ENCODE measurements around the gene CORO1C.

The CORO1C gene

GRCh38 chr12:108642899-108643654 lies 88.2 kb downstream of the CORO1C start:
- Histone ChIP-seq H3K27ac (ENCODE audit: low read depth in 2 of 2, low read length in 2 of 2) (no peak overlapping the region), H3K36me3 (ENCODE audit: control insufficient read depth in 2 of 2, insufficient read depth in 2 of 2, low read length in 2 of 2) (peaks cover 17 to 27% of the 10 kb centered on the region in 2 donors), H3K9ac (ENCODE audit: low read depth in 1 of 2, low read length in 2 of 2) (no peak overlapping the region), H3K4me1 (ENCODE audit: control insufficient read depth in 2 of 2, insufficient read depth in 2 of 2, low read length in 2 of 2) (peaks cover 1 to 6% of the 10 kb centered on the region in 2 donors), H3K4me3 (ENCODE audit: low read length in 2 of 2) (no peak overlapping the region), H3K27me3 (ENCODE audit: control insufficient read depth in 2 of 2, insufficient read depth in 2 of 2, low read length in 2 of 2) (no peaks in the 10 kb centered on the region), H3K9me3 (ENCODE audit: control insufficient read depth in 2 of 2, low read length in 2 of 2) (no peaks in the 10 kb centered on the region)

GRCh38 chr12:108642269-108642870 lies 88.9 kb downstream of the CORO1C start:
- no peaks in the 10 kb centered on the region for H3K9me3 ChIP-seq (ENCODE audit: control insufficient read depth in 2 of 2, low read length in 2 of 2)
- no peak overlapping the region for H3K9ac ChIP-seq (ENCODE audit: low read depth in 1 of 2, low read length in 2 of 2)
- H3K4me3 ChIP-seq (ENCODE audit: low read length in 2 of 2) = no peak overlapping the region
- peaks cover 11 to 20% of the 10 kb centered on the region in 2 donors for H3K36me3 ChIP-seq (ENCODE audit: control insufficient read depth in 2 of 2, insufficient read depth in 2 of 2, low read length in 2 of 2)
- H3K4me1 ChIP-seq (ENCODE audit: control insufficient read depth in 2 of 2, insufficient read depth in 2 of 2, low read length in 2 of 2) = peaks cover 6% of the 10 kb centered on the region in 2 donors
- H3K27me3 ChIP-seq (ENCODE audit: control insufficient read depth in 2 of 2, insufficient read depth in 2 of 2, low read length in 2 of 2) = no peaks in the 10 kb centered on the region
- peak overlapping the region; percentile 26 to 35 for H3K27ac ChIP-seq (ENCODE audit: low read depth in 2 of 2, low read length in 2 of 2)

- Histone ChIP-seq H3K4me3 (ENCODE audit: low read length in 2 of 2) (no peak overlapping the region), H3K9ac (ENCODE audit: low read depth in 1 of 2, low read length in 2 of 2) (no peak overlapping the region), H3K9me3 (ENCODE audit: control insufficient read depth in 2 of 2, low read length in 2 of 2) (no peaks in the 10 kb centered on the region), H3K36me3 (ENCODE audit: control insufficient read depth in 2 of 2, insufficient read depth in 2 of 2, low read length in 2 of 2) (peaks cover 9 to 17% of the 10 kb centered on the region in 2 donors), H3K27me3 (ENCODE audit: control insufficient read depth in 2 of 2, insufficient read depth in 2 of 2, low read length in 2 of 2) (no peaks in the 10 kb centered on the region), H3K4me1 (ENCODE audit: control insufficient read depth in 2 of 2, insufficient read depth in 2 of 2, low read length in 2 of 2) (peaks cover 6% of the 10 kb centered on the region in 2 donors), H3K27ac (ENCODE audit: low read depth in 2 of 2, low read length in 2 of 2) (peak overlapping the region; percentile 26 to 27)
These were observed 89.7 kb downstream of the CORO1C start for GRCh38 chr12:108641446-108642268.

GRCh38 chr12:108640802-108641445 lies 90.4 kb downstream of the CORO1C start:
- Histone ChIP-seq H3K27me3 (ENCODE audit: control insufficient read depth in 2 of 2, insufficient read depth in 2 of 2, low read length in 2 of 2) (no peaks in the 10 kb centered on the region), H3K36me3 (ENCODE audit: control insufficient read depth in 2 of 2, insufficient read depth in 2 of 2, low read length in 2 of 2) (peaks cover 6 to 11% of the 10 kb centered on the region in 2 donors), H3K27ac (ENCODE audit: low read depth in 2 of 2, low read length in 2 of 2) (peak overlapping the region in 1 of 2 donors; percentile 27), H3K9ac (ENCODE audit: low read depth in 1 of 2, low read length in 2 of 2) (no peak overlapping the region), H3K4me3 (ENCODE audit: low read length in 2 of 2) (no peak overlapping the region), H3K4me1 (ENCODE audit: control insufficient read depth in 2 of 2, insufficient read depth in 2 of 2, low read length in 2 of 2) (peaks cover 9 to 12% of the 10 kb centered on the region in 2 donors), H3K9me3 (ENCODE audit: control insufficient read depth in 2 of 2, low read length in 2 of 2) (no peaks in the 10 kb centered on the region)

DNA sequence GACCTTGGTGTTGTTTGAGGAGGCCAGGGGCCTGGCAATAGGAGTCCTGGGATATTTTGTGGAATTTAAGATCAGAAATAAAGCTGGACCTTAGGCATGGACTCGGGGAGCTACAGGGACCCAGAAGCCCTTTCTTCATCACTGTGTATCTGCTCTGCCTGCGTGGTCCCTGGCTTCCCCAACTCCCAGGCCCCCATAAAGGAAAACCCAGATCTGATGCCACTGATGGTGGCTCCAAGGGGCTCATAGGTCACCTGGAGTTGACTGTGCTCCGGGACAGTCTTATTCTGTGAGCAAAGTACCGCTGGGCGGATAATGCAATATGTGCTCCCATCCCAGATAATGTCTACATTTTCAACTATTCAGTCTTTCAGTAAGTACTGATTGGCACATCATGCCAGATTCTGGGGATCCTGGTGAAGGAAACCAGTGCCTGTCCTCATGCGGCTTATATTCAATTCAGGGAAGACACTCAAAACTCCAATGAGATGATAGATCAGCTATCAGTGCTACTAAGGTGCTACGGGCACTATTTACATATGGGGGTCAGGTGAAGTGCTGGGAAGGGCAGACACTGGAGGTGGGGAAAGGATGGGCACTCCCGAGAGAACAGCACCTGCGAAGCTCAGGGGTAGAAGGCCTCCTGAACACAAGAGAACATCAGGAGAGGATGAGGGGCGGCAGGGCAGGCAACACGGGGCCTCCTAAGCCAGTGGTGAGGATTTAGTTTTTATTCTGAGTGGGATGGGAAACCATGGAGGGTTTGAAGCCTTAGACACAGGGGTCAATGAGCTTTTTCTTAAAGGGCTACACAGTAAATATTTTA lies 92.1 kb downstream of the CORO1C start:
- Histone ChIP-seq H3K27me3 (ENCODE audit: control insufficient read depth in 2 of 2, insufficient read depth in 2 of 2, low read length in 2 of 2) (no peaks in the 10 kb centered on the region), H3K27ac (ENCODE audit: low read depth in 2 of 2, low read length in 2 of 2) (peak overlapping the region in 1 of 2 donors; percentile 44), H3K9me3 (ENCODE audit: control insufficient read depth in 2 of 2, low read length in 2 of 2) (no peaks in the 10 kb centered on the region), H3K9ac (ENCODE audit: low read depth in 1 of 2, low read length in 2 of 2) (no peak overlapping the region), H3K4me1 (ENCODE audit: control insufficient read depth in 2 of 2, insufficient read depth in 2 of 2, low read length in 2 of 2) (peaks cover 13 to 17% of the 10 kb centered on the region in 2 donors), H3K36me3 (ENCODE audit: control insufficient read depth in 2 of 2, insufficient read depth in 2 of 2, low read length in 2 of 2) (no peaks in the 10 kb centered on the region), H3K4me3 (ENCODE audit: low read length in 2 of 2) (no peak overlapping the region)

DNA sequence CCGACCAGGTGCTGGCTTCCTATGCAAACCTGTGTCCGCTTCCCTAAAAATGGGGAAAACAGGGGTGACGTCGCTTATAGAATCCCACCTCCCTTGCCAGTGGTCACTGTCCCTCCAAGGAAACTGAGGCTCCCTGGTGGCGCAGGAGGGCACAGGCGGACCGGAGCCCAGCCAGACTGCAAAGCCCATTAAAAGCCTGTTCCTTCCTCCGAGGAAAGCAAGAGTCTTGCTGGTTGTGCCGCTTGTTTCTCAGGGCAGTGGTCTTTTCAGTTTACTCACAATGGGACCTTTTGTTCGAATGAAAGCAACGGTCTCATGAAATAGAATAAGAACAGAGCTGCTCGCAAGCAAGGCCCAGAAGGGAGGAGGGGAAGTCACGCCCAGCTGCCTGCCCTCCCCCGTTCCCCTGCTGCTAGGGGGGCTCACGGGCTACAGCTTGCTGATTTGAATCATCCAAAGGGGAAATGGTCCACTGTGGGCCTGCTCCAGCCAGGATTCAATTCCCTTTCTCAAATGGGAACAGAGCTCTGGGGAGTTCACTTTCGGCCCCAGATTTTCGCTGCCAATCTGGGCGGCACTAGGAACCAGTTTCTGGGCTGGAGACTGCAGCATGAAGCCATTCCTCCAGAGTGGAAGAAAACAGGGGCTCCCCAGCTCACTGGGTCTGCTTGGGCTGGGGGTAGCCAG lies 93.0 kb downstream of the CORO1C start:
- Histone ChIP-seq H3K36me3 (ENCODE audit: control insufficient read depth in 2 of 2, insufficient read depth in 2 of 2, low read length in 2 of 2) (no peaks in the 10 kb centered on the region), H3K4me1 (ENCODE audit: control insufficient read depth in 2 of 2, insufficient read depth in 2 of 2, low read length in 2 of 2) (peaks cover 15 to 17% of the 10 kb centered on the region in 2 donors), H3K27me3 (ENCODE audit: control insufficient read depth in 2 of 2, insufficient read depth in 2 of 2, low read length in 2 of 2) (no peaks in the 10 kb centered on the region), H3K4me3 (ENCODE audit: low read length in 2 of 2) (no peak overlapping the region), H3K27ac (ENCODE audit: low read depth in 2 of 2, low read length in 2 of 2) (peak overlapping the region; percentile 44 to 47), H3K9ac (ENCODE audit: low read depth in 1 of 2, low read length in 2 of 2) (peak overlapping the region in 1 of 2 donors; percentile 1), H3K9me3 (ENCODE audit: control insufficient read depth in 2 of 2, low read length in 2 of 2) (no peaks in the 10 kb centered on the region)

DNA sequence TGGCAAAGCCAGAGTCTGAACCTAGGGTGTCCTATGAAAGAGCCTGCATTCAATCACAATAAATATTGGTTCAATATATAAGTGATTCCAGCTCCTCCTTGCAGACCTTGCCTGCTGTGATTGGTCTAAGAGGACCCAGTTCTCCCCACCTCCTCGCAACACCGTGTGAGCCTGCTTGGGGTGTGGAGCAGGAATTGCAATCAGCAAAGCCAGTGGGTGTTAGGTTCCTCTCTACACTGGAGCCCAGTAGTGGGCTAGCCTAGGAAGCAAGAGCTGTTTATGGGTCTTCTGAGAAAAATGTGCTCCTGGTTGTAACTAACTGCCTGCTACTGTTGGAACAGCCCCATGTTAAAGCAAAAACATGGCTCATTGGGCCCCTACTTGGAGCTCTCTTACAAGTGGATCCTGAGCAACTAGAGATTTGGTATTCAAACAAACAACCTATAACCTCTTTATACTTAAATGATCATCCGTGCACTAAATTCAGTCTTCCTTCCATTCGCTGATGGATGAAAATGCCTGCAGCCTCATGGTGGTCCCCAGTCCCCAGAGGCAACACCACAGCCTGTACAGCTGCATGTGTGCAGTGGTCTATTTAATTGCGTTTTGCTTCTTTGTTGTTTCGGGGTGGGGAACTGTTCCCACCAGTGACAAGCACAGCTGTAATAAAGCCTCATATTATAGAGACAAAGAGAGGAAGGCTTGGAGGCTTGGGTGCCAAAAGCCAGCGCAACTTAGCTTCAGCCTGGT lies 93.9 kb downstream of the CORO1C start:
- Histone ChIP-seq H3K27ac (ENCODE audit: low read depth in 2 of 2, low read length in 2 of 2) (peak overlapping the region; percentile 26 to 35), H3K36me3 (ENCODE audit: control insufficient read depth in 2 of 2, insufficient read depth in 2 of 2, low read length in 2 of 2) (no peaks in the 10 kb centered on the region), H3K4me1 (ENCODE audit: control insufficient read depth in 2 of 2, insufficient read depth in 2 of 2, low read length in 2 of 2) (peaks cover 15 to 17% of the 10 kb centered on the region in 2 donors), H3K9me3 (ENCODE audit: control insufficient read depth in 2 of 2, low read length in 2 of 2) (no peaks in the 10 kb centered on the region), H3K27me3 (ENCODE audit: control insufficient read depth in 2 of 2, insufficient read depth in 2 of 2, low read length in 2 of 2) (no peaks in the 10 kb centered on the region), H3K9ac (ENCODE audit: low read depth in 1 of 2, low read length in 2 of 2) (no peak overlapping the region), H3K4me3 (ENCODE audit: low read length in 2 of 2) (no peak overlapping the region)

GRCh38 chr12:108635997-108636808 lies 95.1 kb downstream of the CORO1C start:
- Histone ChIP-seq H3K4me1 (ENCODE audit: control insufficient read depth in 2 of 2, insufficient read depth in 2 of 2, low read length in 2 of 2) (peaks cover 17 to 20% of the 10 kb centered on the region in 2 donors), H3K27ac (ENCODE audit: low read depth in 2 of 2, low read length in 2 of 2) (peak overlapping the region; percentile 54 to 85), H3K9ac (ENCODE audit: low read depth in 1 of 2, low read length in 2 of 2) (peak overlapping the region; percentile 22 to 33)

More at GRCh38 chr12:108635997-108636808, 95.1 kb downstream of the CORO1C start:
- Histone ChIP-seq H3K27me3 (ENCODE audit: control insufficient read depth in 2 of 2, insufficient read depth in 2 of 2, low read length in 2 of 2) (no peaks in the 10 kb centered on the region), H3K4me3 (ENCODE audit: low read length in 2 of 2) (peak overlapping the region in 1 of 2 donors; percentile 39), H3K9me3 (ENCODE audit: control insufficient read depth in 2 of 2, low read length in 2 of 2) (no peaks in the 10 kb centered on the region), H3K36me3 (ENCODE audit: control insufficient read depth in 2 of 2, insufficient read depth in 2 of 2, low read length in 2 of 2) (no peaks in the 10 kb centered on the region)
